Smooth muscle cell (in vitro differentiated cells): ENCODE data around the gene MTERF4. TPM values are rescaled to one million over a fixed set of nuclear protein-coding genes. Genes with fewer than 3 reads are reported as not detected.

ENCODE experiments used
- DNase-seq: peaks from one replicate; lab custom pipeline; 2025; ENCODE audit not compliant: unreplicated experiment; lab: John Stamatoyannopoulos, UW
- H2AFZ ChIP-seq: fragments of 200-600 bp; sonication (generic); 2 replicates; pipeline ENCODE4 v1.6.0; 2016; ENCODE audit warnings: antibody characterized with exemption, low read depth, mild to moderate bottlenecking
- H3F3A ChIP-seq: fragments of 200-600 bp; sonication (generic); 2 replicates; pipeline ENCODE4 v1.6.0; 2017; ENCODE audit warnings: antibody characterized with exemption, low read depth
- H3K27ac ChIP-seq: fragments of 200-600 bp; sonication (generic); 2 replicates; pipeline ENCODE4 v1.5.1; 2016; ENCODE audit warnings: low read depth, mild to moderate bottlenecking
- H3K27me3 ChIP-seq: fragments of 200-600 bp; sonication (generic); 2 replicates; pipeline ENCODE4 v1.6.1; 2016; ENCODE audit warnings: low read depth, mild to moderate bottlenecking
- H3K36me3 ChIP-seq: fragments of 200-600 bp; sonication (generic); 2 replicates; pipeline ENCODE4 v1.5.1; 2016; ENCODE audit warnings: low read depth
- H3K4me1 ChIP-seq: fragments of 200-600 bp; sonication (generic); 2 replicates; pipeline ENCODE4 v1.5.1; 2016; ENCODE audit warnings: low read depth
- H3K4me2 ChIP-seq: fragments of 200-600 bp; sonication (generic); 2 replicates; pipeline ENCODE4 v1.6.0; 2016; ENCODE audit warnings: mild to moderate bottlenecking
- H3K4me3 ChIP-seq: fragments of 200-600 bp; sonication (generic); 2 replicates; pipeline ENCODE4 v1.5.1; 2016; ENCODE audit warnings: mild to moderate bottlenecking
- H3K79me2 ChIP-seq: fragments of 200-600 bp; sonication (generic); 2 replicates; pipeline ENCODE4 v1.6.0; 2016; ENCODE audit warnings: low read depth, mild to moderate bottlenecking
- H3K9ac ChIP-seq: fragments of 200-600 bp; sonication (generic); 2 replicates; pipeline ENCODE4 v1.6.0; 2016; ENCODE audit warnings: low read depth
- H3K9me3 ChIP-seq: fragments of 200-600 bp; sonication (generic); replicated peaks from 2 replicates; pipeline ENCODE4 v1.5.1; 2016; ENCODE audit warnings: low read depth
- H4K20me1 ChIP-seq: fragments of 200-600 bp; sonication (generic); 2 replicates; pipeline ENCODE4 v1.6.0; 2016; ENCODE audit warnings: low read depth
- CTCF ChIP-seq: fragments of 200-600 bp; sonication (generic); IDR thresholded peaks from 2 replicates; pipeline ENCODE4 v1.5.1; 2017; ENCODE audit warnings: borderline replicate concordance, mild to moderate bottlenecking, antibody characterized with exemption; ENCODE audit not compliant: insufficient read depth, poor library complexity, severe bottlenecking
- WGBS: methylation state at CpG from one replicate; pipeline ENCODE4 v1.1.7; 2016; ENCODE audit warnings: low lambda C conversion rate; 5-methylcytosine and 5-hydroxymethylcytosine counted together
- polyA plus RNA-seq: library from polyadenylated mRNA; unstranded; fragments of >200 nt; fragmentation: Nextera tagmentation; extraction: Ambion mirVana; gene quantifications from 2 replicates; pipeline ENCODE4 v1.2.1, GENCODE V29; 2016
- total RNA-seq: library from RNA; depleted of rRNA; stranded (reverse); fragments of >200 nt; gene quantifications from 2 replicates; pipeline ENCODE4 v1.2.3, GENCODE V29; 2014

Gene MTERF4
- total and polyA plus RNA-seq, 2 experiments from 2014 or later: 13.7 to 27.3 TPM

GRCh38 chr2:241087420-241088268, 14.4 kb downstream of the MTERF4 start:
- no peak for DNase-seq
- Histone ChIP-seq H3K4me3 (no peak overlapping the region), H4K20me1 (peaks cover 4% of the 10 kb centered on the region), H3K79me2 (no peaks in the 10 kb centered on the region), H3K4me2 (no peak overlapping the region), H3K4me1 (no peaks in the 10 kb centered on the region), H3K27me3 (no peaks in the 10 kb centered on the region), H3K27ac (no peak overlapping the region), H3K36me3 (no peaks in the 10 kb centered on the region), H3F3A (no peaks in the 10 kb centered on the region), H3K9ac (no peak overlapping the region), H3K9me3 (no peaks in the 10 kb centered on the region), H2AFZ (no peak overlapping the region)
- no peak for TF ChIP-seq CTCF
- WGBS: 98% methylated on average over 29 of the region's 29 CpGs

GRCh38 chr2:241084856-241085444, 17.1 kb downstream of the MTERF4 start:
- WGBS: 98% methylated on average over 4 of the region's 4 CpGs
- DNase-seq: no peak

GRCh38 chr2:241083091-241083415, 19.0 kb downstream of the MTERF4 start:
- Histone ChIP-seq H3K79me2 (no peaks in the 10 kb centered on the region), H3F3A (no peaks in the 10 kb centered on the region), H2AFZ (no peak overlapping the region), H3K27me3 (no peaks in the 10 kb centered on the region), H3K9me3 (no peaks in the 10 kb centered on the region), H3K4me1 (no peaks in the 10 kb centered on the region), H3K27ac (no peak overlapping the region), H3K36me3 (no peaks in the 10 kb centered on the region), H3K4me2 (no peak overlapping the region), H4K20me1 (no peaks in the 10 kb centered on the region), H3K4me3 (no peak overlapping the region), H3K9ac (no peak overlapping the region)
- no peak for TF ChIP-seq CTCF
- WGBS: 91% methylated on average over 5 of the region's 5 CpGs
- DNase-seq: no peak

More at GRCh38 chr2:241084856-241085444, 17.1 kb downstream of the MTERF4 start:
- no peaks in the 10 kb centered on the region for H3K4me1 ChIP-seq
- no peaks in the 10 kb centered on the region for H3F3A ChIP-seq
- no peak overlapping the region for H2AFZ ChIP-seq
- no peak for TF ChIP-seq CTCF
- no peak overlapping the region for H3K4me3 ChIP-seq
- H3K27ac ChIP-seq: no peak overlapping the region
- H3K27me3 ChIP-seq: no peaks in the 10 kb centered on the region
- H4K20me1 ChIP-seq: no peaks in the 10 kb centered on the region
- no peak overlapping the region for H3K9ac ChIP-seq
- H3K9me3 ChIP-seq: no peaks in the 10 kb centered on the region
- H3K36me3 ChIP-seq: no peaks in the 10 kb centered on the region
- no peak overlapping the region for H3K4me2 ChIP-seq
- no peaks in the 10 kb centered on the region for H3K79me2 ChIP-seq
